HEK293 (cell line): ENCODE measurements around the gene IGF1R.

Experiments
- CTCF ChIA-PET: fragments of 350-600 bp; formaldehyde crosslinking; extraction: SDS; loops from one replicate; lab custom pipeline; 2021; ENCODE audit warnings: antibody characterized with exemption; lab: Yijun Ruan, JAX
- POLR2A ChIA-PET: fragments of 300-600 bp; formaldehyde crosslinking; extraction: SDS; loops from one replicate; lab custom pipeline; 2020; ENCODE audit warnings: antibody characterized with exemption, inconsistent platforms; lab: Yijun Ruan, JAX
- H3K27ac ChIP-seq: fragments of 200-500 bp; sonication (Bioruptor generic); 2 replicates; pipeline ENCODE4 v1.5.1; 2014; ENCODE audit warnings: low read depth, low read length, control low read depth, inconsistent platforms; ENCODE audit errors: extremely low read depth
- H3K36me3 ChIP-seq, 2 experiments: fragments of 200-500 bp in 1 of 2; sonication (Bioruptor generic) in 1 of 2; 1 replicate in 1 of 2; 2 replicates in 1 of 2; pipeline ENCODE4 v1.5.1; 2014 to 2017; ENCODE audit warnings: inconsistent platforms in 2 of 2, low read length in 2 of 2; ENCODE audit not compliant: control insufficient read depth in 2 of 2, insufficient read depth in 1 of 2
- H3K4me1 ChIP-seq: fragments of 200-500 bp; sonication (Bioruptor generic); 2 replicates; pipeline ENCODE4 v1.5.1; 2014; ENCODE audit warnings: mild to moderate bottlenecking, low read length, inconsistent platforms; ENCODE audit not compliant: control insufficient read depth, insufficient read depth
- H3K4me3 ChIP-seq: 2 replicates; pipeline ENCODE4 v1.5.1; 2011; ENCODE audit warnings: low read depth, mild to moderate bottlenecking, control low read depth, low read length, moderate library complexity
- H3K9me3 ChIP-seq: fragments of 200-500 bp; sonication (Bioruptor generic); 2 replicates; pipeline ENCODE4 v1.5.1; 2014; ENCODE audit warnings: low read depth, low read length, inconsistent platforms; ENCODE audit not compliant: control insufficient read depth, insufficient read depth
- SETDB1 ChIP-seq: IDR thresholded peaks from one replicate; pipeline ENCODE4 v1.6.1; 2017; ENCODE audit warnings: mild to moderate bottlenecking, low read length, moderate library complexity, mixed read lengths; ENCODE audit not compliant: insufficient read length
- ZBTB1 ChIP-seq: fragments of 450-650 bp; formaldehyde crosslinking; IDR thresholded peaks from 2 replicates; pipeline ENCODE4 v1.5.1; 2016; ENCODE audit warnings: missing biosample characterization, missing genetic modification characterization
- ZBTB10 ChIP-seq: fragments of 450-650 bp; formaldehyde crosslinking; IDR thresholded peaks from 2 replicates; pipeline ENCODE4 v1.5.1; 2016; ENCODE audit warnings: missing biosample characterization, missing genetic modification characterization
- ZBTB26 ChIP-seq: fragments of 450-650 bp; formaldehyde crosslinking; optimal IDR thresholded peaks from 2 replicates; pipeline ENCODE3; 2016; ENCODE audit warnings: missing biosample characterization, mild to moderate bottlenecking, missing genetic modification characterization
- ZFP37 ChIP-seq: fragments of 450-650 bp; formaldehyde crosslinking; IDR thresholded peaks from 2 replicates; pipeline ENCODE4 v1.5.1; 2016; ENCODE audit warnings: missing biosample characterization, missing genetic modification characterization
- ZNF132 ChIP-seq: fragments of 450-650 bp; formaldehyde crosslinking; IDR thresholded peaks from 2 replicates; pipeline ENCODE4 v1.5.1; 2017; ENCODE audit warnings: missing biosample characterization, missing genetic modification characterization, borderline replicate concordance
- ZNF140 ChIP-seq: fragments of 450-650 bp; formaldehyde crosslinking; IDR thresholded peaks from 2 replicates; pipeline ENCODE4 v1.5.1; 2016; ENCODE audit warnings: missing biosample characterization, missing genetic modification characterization
- ZNF146 ChIP-seq: fragments of 450-650 bp; formaldehyde crosslinking; IDR thresholded peaks from 2 replicates; pipeline ENCODE4 v1.5.1; 2016; ENCODE audit warnings: missing biosample characterization, missing genetic modification characterization
- ZNF157 ChIP-seq: fragments of 450-650 bp; formaldehyde crosslinking; IDR thresholded peaks from 2 replicates; pipeline ENCODE4 v1.5.1; 2016; ENCODE audit warnings: missing biosample characterization, missing genetic modification characterization
- ZNF24 ChIP-seq: fragments of 450-650 bp; formaldehyde crosslinking; IDR thresholded peaks from 2 replicates; pipeline ENCODE4 v1.5.1; 2016; ENCODE audit warnings: missing biosample characterization, missing genetic modification characterization
- ZNF302 ChIP-seq: fragments of 450-650 bp; formaldehyde crosslinking; IDR thresholded peaks from 2 replicates; pipeline ENCODE4 v1.5.1; 2016; ENCODE audit warnings: missing biosample characterization, missing genetic modification characterization, low read depth
- ZNF311 ChIP-seq: fragments of 450-650 bp; formaldehyde crosslinking; IDR thresholded peaks from 2 replicates; pipeline ENCODE4 v1.5.1; 2017; ENCODE audit warnings: missing biosample characterization, missing genetic modification characterization, borderline replicate concordance
- ZNF529 ChIP-seq: fragments of 450-650 bp; formaldehyde crosslinking; IDR thresholded peaks from 2 replicates; pipeline ENCODE4 v1.5.1; 2017; ENCODE audit warnings: missing genetic modification characterization, missing biosample characterization; ENCODE audit not compliant: insufficient replicate concordance
- ZNF629 ChIP-seq: fragments of 450-650 bp; formaldehyde crosslinking; IDR thresholded peaks from 2 replicates; pipeline ENCODE4 v1.5.1; 2017; ENCODE audit warnings: missing biosample characterization, missing genetic modification characterization
- ZNF654 ChIP-seq: fragments of 450-650 bp; formaldehyde crosslinking; IDR thresholded peaks from 2 replicates; pipeline ENCODE4 v1.5.1; 2016; ENCODE audit warnings: low read depth, missing biosample characterization, missing genetic modification characterization
- ZNF791 ChIP-seq: fragments of 450-650 bp; formaldehyde crosslinking; IDR thresholded peaks from 2 replicates; pipeline ENCODE4 v1.5.1; 2016; ENCODE audit warnings: missing biosample characterization, missing genetic modification characterization
- ZNF792 ChIP-seq: fragments of 450-650 bp; formaldehyde crosslinking; IDR thresholded peaks from 2 replicates; pipeline ENCODE4 v1.5.1; 2016; ENCODE audit warnings: missing biosample characterization, missing genetic modification characterization
- TF ChIP-seq, protein P1 (sequence below): fragments of 450-650 bp; formaldehyde crosslinking; conservative IDR thresholded peaks from 2 replicates; pipeline ENCODE4 v1.5.1; 2016; ENCODE audit warnings: low read depth, missing biosample characterization, missing genetic modification characterization
- TF ChIP-seq, protein P2 (sequence below): fragments of 450-650 bp; formaldehyde crosslinking; IDR thresholded peaks from 2 replicates; pipeline ENCODE4 v1.5.1; 2017; ENCODE audit warnings: missing biosample characterization, missing genetic modification characterization

IGF1R gene

GRCh38 chr15:98722645-98723044 lies 74.3 kb downstream of the IGF1R start (continued):
- TF ChIP-seq, protein P1, sequence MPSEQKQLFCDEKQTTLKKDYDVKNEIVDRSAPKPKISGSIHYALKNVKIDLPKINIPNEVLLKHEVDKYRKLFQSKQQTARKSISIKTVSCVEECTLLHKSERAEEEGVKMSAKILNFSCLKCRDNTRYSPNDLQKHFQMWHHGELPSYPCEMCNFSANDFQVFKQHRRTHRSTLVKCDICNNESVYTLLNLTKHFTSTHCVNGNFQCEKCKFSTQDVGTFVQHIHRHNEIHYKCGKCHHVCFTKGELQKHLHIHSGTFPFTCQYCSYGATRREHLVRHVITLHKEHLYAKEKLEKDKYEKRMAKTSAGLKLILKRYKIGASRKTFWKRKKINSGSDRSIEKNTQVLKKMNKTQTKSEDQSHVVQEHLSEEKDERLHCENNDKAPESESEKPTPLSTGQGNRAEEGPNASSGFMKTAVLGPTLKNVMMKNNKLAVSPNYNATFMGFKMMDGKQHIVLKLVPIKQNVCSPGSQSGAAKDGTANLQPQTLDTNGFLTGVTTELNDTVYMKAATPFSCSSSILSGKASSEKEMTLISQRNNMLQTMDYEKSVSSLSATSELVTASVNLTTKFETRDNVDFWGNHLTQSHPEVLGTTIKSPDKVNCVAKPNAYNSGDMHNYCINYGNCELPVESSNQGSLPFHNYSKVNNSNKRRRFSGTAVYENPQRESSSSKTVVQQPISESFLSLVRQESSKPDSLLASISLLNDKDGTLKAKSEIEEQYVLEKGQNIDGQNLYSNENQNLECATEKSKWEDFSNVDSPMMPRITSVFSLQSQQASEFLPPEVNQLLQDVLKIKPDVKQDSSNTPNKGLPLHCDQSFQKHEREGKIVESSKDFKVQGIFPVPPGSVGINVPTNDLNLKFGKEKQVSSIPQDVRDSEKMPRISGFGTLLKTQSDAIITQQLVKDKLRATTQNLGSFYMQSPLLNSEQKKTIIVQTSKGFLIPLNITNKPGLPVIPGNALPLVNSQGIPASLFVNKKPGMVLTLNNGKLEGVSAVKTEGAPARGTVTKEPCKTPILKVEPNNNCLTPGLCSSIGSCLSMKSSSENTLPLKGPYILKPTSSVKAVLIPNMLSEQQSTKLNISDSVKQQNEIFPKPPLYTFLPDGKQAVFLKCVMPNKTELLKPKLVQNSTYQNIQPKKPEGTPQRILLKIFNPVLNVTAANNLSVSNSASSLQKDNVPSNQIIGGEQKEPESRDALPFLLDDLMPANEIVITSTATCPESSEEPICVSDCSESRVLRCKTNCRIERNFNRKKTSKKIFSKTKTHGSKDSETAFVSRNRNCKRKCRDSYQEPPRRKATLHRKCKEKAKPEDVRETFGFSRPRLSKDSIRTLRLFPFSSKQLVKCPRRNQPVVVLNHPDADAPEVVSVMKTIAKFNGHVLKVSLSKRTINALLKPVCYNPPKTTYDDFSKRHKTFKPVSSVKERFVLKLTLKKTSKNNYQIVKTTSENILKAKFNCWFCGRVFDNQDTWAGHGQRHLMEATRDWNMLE (tag by site-specific recombination), result no peak
- TF ChIP-seq ZNF140 (no peak), ZNF157 (tag by site-specific recombination) (no peak), ZNF529 (tag by site-specific recombination) (no peak), ZFP37 (tag by site-specific recombination) (no peak), ZNF311 (tag by site-specific recombination) (no peak), ZNF24 (tag by site-specific recombination) (no peak)
- TF ChIP-seq, protein P2, sequence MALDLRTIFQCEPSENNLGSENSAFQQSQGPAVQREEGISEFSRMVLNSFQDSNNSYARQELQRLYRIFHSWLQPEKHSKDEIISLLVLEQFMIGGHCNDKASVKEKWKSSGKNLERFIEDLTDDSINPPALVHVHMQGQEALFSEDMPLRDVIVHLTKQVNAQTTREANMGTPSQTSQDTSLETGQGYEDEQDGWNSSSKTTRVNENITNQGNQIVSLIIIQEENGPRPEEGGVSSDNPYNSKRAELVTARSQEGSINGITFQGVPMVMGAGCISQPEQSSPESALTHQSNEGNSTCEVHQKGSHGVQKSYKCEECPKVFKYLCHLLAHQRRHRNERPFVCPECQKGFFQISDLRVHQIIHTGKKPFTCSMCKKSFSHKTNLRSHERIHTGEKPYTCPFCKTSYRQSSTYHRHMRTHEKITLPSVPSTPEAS (tag by site-specific recombination), result no peak

DNA sequence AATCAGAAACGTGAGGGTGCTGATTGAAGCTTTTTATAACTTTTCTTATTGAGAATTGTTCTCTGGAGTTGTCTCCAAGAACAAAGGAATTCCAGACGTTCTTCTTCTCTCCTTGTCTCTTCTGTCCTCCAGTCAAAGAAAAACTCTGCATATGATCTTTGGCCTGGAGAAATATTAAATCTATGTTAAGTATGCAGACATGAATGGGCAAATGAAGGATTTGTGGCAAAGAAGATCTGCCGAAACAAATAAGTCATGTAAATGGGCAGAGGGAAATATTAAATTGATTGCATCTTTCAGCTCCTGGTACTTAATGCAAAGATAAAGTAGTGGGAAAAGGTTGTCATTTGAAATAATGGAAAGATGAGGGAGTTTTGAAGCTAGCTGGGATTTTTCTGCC lies 74.9 kb downstream of the IGF1R start:
- Histone ChIP-seq H3K27ac (no peak overlapping the region), H3K4me1 (peaks cover 26% of the 10 kb centered on the region), H3K36me3 (no peaks in the 10 kb centered on the region)

More for the DNA sequence above, 74.9 kb downstream of the IGF1R start:
- Histone ChIP-seq H3K4me3 (no peak overlapping the region), H3K9me3 (no peaks in the 10 kb centered on the region)
- CTCF ChIA-PET, result interaction anchor here (0.6 to 1.2 kb wide), 4 partner anchors 10 to 141 kb away, joined by 3 to 4 read pairs (median 3); no protein-coding TSS in a partner anchor
- no peak for TF ChIP-seq ZBTB1
- TF ChIP-seq ZNF654, result no peak
- no peak for TF ChIP-seq ZBTB10 (tag by site-specific recombination)
- no peak for TF ChIP-seq ZNF302 (tag by site-specific recombination)
- no peak for TF ChIP-seq ZNF792 (tag by site-specific recombination)
- TF ChIP-seq ZNF629 (tag by site-specific recombination), result no peak
- TF ChIP-seq ZNF791 (tag by site-specific recombination), result no peak
- no peak for TF ChIP-seq SETDB1
- TF ChIP-seq ZBTB26 (tag by site-specific recombination), result no peak
- TF ChIP-seq ZNF132, result no peak
- no peak for TF ChIP-seq ZNF146
- TF ChIP-seq, all 188 proteins: peak for 0
- POLR2A ChIA-PET, result no interaction called here
